Measurements from ENCODE around the gene SLC38A11.
"Not testable (repeated sequence)": the region's sequence is repeated elsewhere in the genome, so short reads cannot be mapped to it uniquely, and the experiment has no call there.

DNA sequence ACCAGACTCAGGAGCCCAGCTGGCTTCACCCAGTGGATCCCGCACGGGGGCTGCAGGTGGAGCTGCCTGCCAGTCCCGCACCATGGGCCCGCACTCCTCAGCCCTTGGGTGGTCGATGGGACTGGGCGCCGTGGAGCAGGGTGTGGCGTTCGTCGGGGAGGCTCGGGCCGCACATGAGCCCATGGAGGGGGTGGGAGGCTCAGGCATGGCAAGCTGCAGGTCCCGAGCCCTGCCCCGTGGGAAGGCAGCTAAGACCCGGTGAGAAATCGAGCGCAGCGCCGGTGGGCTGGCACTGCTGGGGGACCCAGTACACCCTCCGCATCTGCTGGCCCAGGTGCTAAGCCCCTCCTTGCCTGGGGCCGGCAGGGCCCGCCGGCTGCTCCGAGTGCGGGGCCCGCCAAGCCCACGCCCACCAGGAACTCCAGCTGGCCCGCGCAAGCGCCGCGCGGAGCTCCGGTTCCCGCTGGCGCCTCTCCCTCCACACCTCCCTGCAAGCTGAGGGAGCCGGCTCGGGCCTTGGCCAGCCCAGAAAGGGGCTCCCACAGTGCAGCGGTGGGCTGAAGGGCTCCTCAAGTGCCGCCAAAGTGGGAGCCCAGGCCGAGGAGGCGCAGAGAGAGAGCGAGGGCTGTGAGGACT is 39.5 kb upstream of the SLC38A11 start:
- TF ChIP-seq, protein P1, sequence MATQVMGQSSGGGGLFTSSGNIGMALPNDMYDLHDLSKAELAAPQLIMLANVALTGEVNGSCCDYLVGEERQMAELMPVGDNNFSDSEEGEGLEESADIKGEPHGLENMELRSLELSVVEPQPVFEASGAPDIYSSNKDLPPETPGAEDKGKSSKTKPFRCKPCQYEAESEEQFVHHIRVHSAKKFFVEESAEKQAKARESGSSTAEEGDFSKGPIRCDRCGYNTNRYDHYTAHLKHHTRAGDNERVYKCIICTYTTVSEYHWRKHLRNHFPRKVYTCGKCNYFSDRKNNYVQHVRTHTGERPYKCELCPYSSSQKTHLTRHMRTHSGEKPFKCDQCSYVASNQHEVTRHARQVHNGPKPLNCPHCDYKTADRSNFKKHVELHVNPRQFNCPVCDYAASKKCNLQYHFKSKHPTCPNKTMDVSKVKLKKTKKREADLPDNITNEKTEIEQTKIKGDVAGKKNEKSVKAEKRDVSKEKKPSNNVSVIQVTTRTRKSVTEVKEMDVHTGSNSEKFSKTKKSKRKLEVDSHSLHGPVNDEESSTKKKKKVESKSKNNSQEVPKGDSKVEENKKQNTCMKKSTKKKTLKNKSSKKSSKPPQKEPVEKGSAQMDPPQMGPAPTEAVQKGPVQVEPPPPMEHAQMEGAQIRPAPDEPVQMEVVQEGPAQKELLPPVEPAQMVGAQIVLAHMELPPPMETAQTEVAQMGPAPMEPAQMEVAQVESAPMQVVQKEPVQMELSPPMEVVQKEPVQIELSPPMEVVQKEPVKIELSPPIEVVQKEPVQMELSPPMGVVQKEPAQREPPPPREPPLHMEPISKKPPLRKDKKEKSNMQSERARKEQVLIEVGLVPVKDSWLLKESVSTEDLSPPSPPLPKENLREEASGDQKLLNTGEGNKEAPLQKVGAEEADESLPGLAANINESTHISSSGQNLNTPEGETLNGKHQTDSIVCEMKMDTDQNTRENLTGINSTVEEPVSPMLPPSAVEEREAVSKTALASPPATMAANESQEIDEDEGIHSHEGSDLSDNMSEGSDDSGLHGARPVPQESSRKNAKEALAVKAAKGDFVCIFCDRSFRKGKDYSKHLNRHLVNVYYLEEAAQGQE (IDR thresholded peaks at IDR 0.05; ENCODE audit: insufficient read depth in 1 of 2, low read depth in 2 of 2, low read length in 1 of 2) = not testable (repeated sequence)
- TF ChIP-seq CTCF (IDR thresholded peaks at IDR 0.05); TCF7L2 (IDR thresholded peaks at IDR 0.05; ENCODE audit: low read depth, low read length): not testable (repeated sequence)
